Activated CD4-positive, alpha-beta T cell treated with anti-CD3 and anti-CD28 coated beads, Interleukin-2, Interleukin-6, amounts not matched to agents 100 ng/mL and 50 ng/mL, durations not matched to agents 16 hours and 8 hours (primary cell): ENCODE results near the gene GART.
A peak's percentile ranks its signal among the peaks of the same experiment; 100 is the strongest.
"Not testable (repeated sequence)": the region's sequence is repeated elsewhere in the genome, so short reads cannot be mapped to it uniquely, and the experiment has no call there.

ENCODE experiments used
- DNase-seq: peaks from one replicate; pipeline ENCODE4 v3.0.0-alpha.2; 2020

The GART gene

GRCh38 chr21:33511639-33512038 is 30.3 kb downstream of the GART start:
- no peak for DNase-seq

GRCh38 chr21:33510826-33511225 is 31.1 kb downstream of the GART start:
- no peak for DNase-seq

DNA sequence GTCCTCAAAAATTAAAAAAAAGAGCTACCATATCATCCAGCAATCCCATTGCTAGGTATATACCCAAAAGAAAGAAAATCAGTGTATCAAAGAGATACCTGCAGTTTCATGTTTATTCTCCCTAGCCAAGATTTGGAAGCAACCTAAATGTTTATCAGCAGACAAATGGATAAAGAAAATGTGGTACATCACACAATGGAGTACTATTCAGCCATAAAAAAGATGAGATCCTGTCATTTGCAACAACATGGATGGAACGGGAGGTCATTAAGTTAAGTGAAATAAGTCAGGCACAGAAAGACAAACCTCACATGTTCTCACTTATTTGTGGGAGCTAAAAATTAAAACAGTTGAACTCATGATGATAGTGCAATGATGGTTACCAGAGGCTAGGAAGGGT is 34.9 kb downstream of the GART start:
- not testable (repeated sequence) for DNase-seq

GRCh38 chr21:33505833-33506232 is 36.1 kb downstream of the GART start:
- DNase-seq, result no peak

GRCh38 chr21:33496345-33496744 is 45.6 kb downstream of the GART start:
- DNase-seq, result no peak

DNA sequence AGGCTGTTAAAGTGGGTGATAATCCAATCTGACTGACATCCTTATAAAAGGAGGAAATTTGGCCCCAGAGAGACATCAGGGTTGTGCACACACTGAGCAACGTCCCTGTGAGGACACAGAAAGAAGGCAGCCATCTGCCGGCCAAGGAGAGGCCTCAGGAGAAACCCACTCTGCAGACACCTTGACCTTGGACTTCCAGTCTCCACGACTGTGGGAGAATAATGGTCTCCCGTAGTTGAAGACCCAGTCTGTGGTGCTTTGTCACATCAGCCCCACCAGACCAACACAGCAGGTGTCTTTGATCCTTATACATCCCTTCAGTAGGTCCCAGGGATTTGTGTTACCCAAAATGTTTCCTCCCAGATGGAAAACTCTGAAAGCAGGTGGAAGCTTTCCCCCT is 46.2 kb downstream of the GART start:
- no peak for DNase-seq

- DNase-seq, result no peak
Measured at GRCh38 chr21:33493756-33494155, 48.2 kb downstream of the GART start.

- no peak for DNase-seq
Measured at GRCh38 chr21:33492571-33492970, 49.3 kb downstream of the GART start.

DNA sequence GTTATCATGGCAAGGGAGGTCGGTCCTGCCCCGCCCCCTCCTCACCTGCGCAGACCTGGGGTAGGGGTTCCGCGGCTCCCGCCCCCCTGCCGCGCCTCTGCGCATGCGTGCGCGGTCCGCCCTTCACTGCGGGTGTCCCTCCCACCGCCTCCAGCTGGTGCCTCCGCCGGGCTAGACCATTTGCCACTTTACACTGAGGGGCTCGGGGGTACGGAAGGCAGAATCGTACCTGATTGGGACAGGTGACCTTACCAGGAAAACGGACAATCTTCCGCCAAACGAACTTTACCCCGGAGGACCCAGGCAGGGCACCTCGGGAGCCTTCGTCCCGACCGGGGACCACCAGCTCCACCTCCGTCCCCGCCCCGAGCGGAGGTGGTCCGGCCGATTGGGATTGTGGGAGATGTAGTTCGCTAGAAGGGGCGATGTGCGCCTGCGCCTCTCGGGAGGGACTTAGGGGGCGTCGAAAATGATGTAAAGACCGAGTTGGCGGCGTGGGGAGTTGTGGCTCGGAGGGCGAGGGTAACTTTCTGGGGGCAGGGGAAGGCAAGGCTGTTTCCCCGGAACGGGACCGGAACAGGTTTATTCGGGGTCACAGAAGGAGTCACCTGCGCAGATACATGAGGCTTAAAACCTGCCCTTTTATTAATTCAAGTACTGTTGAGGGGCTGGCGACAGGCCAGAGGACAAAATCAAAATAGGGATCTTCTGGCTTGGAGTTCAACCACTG is 50.4 kb downstream of the GART start, which contains the start of gene DNAJC28:
Gene DNAJC28, minus strand, starts transcription at position 344 of the 730 bp plus-strand sequence. CDS start 2,323 bp downstream, outside the sequence.
- DNase-seq, result peak; percentile 94

DNA sequence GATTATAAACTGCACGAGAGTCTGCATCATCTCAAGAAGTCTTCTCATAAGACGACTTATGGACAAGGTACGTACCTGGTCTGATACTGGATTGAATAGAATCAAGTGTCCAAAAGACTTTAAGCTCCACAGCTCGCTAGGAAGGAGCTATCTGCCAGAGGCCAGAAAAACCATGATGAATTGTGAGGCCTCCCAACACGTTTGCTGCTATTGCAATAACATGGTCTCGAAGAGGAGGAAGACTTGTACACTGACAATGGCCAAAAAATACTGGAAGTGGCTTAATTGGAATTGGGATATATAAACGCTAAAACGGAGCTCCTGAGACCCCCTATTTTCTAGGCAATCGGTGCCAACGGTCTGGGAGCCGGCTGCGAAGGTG is 50.9 kb downstream of the GART start:
- no peak for DNase-seq

DNA sequence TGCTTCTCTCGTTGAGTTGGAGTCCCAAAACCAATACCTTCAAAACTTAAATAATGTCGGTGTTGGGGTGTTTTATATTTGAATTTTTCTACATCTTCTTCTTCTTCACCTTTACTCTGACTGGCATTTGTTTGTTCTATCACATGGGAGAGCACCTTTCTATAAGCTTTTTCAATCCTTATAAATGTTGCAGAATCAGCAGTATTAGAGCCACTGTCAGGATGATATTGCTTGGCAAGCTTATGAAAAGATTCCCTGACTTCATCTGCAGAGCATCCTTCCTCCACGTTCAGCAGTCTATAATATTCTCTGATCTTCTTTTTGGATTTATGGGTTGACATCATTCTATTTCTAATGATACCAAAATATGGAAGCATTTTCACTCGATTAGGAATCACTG is 53.0 kb downstream of the GART start:
- no peak for DNase-seq

GRCh38 chr21:33487996-33488395 is 53.9 kb downstream of the GART start:
- no peak for DNase-seq

DNA sequence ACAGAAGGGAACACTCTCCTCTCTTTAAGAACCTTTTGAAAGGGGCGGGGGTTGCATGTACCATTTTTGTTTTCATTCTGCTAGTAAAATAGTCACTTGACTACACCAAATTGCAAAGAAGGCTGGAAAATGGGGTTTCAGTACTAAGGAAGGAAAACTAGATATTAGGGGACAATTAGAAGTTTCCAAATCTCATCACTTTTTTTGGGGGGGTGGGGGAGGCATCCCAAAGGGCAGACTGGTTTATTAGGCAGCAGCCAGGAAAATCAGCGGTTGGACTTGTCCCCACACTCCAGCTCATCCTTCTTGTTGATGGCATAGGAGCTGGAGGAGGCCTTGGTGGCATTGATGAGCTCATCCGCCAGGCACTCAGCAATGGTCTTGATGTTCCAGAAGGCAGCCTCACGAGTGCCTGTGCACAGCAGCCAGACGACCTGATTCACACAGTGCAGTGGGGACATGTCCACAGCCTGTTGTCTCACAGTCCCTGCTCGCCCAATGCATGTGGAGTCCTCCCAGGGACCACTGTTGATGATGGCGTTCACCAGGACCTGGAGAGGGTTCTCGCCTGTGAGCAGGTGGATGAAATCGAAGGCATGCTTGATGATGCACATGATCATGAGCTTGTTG is 60.5 kb downstream of the GART start:
- DNase-seq, result no peak

- no peak for DNase-seq
Measured at GRCh38 chr21:33480481-33481103, 61.3 kb downstream of the GART start.

- DNase-seq, result peak; percentile 98
Measured at GRCh38 chr21:33479679-33480480, 62.0 kb downstream of the GART start, which contains the start of gene TMEM50B. TSS of gene TMEM50B (minus strand) at chr21:33479974. CDS start at chr21:33468885, 11,089 bp downstream.

DNA sequence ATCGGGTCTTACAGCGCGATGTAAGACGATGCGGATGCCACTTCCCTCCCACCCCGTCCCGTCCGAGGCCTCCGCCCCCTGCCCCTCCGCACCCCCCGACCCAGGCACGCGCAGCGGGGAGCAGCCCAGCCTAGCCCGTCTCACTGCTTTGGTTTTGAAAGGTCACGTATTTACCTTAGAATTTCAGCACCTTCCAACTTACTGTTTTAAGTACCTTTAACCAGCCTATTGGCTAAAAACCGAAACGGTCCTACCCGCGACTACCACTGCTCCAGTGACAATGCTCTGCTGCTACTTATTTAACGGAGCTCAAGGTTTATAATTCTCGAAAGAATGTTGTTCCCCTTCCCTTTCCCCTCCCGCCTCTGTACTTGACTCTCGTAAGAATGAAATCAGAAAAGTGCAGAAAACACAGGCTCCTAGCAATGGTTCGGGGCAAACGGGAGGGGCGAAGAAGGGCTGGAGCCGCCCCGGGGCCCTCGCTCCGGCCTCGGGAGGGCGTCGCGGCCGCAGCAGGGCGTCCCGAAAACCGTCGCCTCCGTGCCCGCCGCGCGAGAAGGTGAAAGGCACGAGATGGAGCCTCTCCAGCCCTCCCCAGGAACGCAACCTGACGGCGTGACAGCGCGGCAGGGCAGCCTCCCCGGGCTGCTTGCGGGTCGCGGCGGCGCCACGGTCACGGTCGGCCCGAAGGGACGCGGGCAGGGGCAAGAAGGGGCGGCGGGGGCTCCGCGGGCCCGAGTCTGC is 62.8 kb downstream of the GART start:
- peak; percentile 46 for DNase-seq

- no peak for DNase-seq
Measured at GRCh38 chr21:33478182-33478581, 63.7 kb downstream of the GART start.

DNA sequence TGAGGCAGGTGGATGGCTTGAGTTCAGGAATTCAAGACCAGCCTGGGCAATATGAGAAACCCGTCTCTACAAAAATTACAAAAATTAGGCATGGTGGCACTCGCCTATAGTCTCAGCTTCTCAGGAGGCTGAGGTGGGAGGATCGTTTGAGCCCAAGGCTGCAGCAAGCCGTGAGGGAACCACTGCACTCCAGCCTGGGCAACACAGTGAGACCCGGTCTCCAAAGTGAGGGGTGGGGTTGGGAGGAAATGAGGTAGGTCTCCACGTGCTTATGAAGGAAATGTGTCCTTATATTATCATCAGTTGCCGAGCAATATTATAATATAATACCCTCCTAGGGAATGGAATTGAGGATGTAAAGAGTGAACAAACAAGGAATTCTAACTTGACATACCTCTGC is 64.9 kb downstream of the GART start:
- DNase-seq, result no peak

DNA sequence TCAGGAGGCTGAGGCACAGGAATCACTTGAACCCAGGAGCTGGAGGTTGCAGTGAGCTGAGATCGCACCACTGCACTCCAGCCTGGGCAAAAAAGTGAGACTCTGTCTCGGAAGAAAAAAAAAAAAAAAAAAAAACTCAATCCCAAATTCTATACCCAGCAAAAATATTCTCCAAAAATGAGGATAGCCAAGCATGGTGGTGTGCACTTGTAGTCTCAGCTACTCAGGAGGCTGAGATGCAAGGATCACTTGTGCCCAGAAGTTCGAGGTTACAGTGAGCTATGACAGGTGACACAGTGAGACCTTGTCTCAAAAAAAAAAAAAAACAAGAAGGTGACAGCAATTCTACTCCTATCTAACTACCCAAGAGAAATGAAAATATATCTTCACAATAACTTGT is 68.6 kb downstream of the GART start:
- no peak for DNase-seq

DNA sequence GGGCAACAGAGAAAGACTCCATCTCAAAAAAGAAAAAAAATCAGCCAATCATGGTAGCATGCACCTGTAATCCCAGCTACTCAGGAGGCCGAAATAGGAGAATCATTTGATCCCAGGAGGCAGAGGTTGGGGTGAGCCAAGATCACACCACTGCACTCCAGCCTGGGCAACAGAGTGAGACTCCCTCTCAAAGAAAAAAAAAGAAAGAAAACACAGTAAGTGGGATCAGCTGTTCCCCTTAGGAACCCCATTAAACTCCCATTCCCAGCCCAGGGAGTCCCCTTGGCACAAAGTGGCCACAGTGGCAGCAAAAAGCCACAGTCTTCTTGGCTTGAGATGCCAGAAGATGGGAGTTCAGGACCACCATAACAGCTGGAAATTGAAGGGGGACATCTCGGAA is 71.2 kb downstream of the GART start:
- no peak for DNase-seq

DNA sequence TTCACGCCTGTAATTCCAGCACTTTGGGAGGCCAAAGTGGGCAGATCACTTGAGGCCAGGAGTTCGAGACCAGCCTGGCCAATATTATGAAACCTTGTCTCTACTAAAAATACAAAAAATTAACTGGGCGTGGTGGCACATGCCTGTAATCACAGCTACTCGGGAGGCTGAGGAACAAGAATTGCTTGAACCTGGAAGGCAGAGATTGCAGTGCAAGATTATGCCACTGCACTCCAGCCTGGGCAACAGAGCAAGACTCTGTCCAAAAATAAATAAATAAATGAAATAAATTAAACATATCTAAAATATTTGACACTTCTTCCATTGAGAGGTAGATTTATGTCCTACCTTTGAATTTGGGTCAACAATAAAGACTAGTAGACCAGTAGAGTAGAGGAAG is 72.7 kb downstream of the GART start:
- DNase-seq, result not testable (repeated sequence)

GRCh38 chr21:33461538-33462250 is 80.2 kb downstream of the GART start:
- DNase-seq, result no peak
